Brain microvascular endothelial cell (primary cell): ENCODE results near the gene FEM1C.

Experiments
- DNase-seq: peaks from one replicate; pipeline ENCODE4 v3.0.0-alpha.2; 2020
- H3K27ac ChIP-seq: fragments of 250-450 bp; sonication (Bioruptor Pico); 2 replicates; pipeline ENCODE4 v1.5.1; 2020; ENCODE audit warnings: mild to moderate bottlenecking, moderate library complexity
- H3K27me3 ChIP-seq: fragments of 250-450 bp; sonication (Bioruptor Pico); replicated peaks from 2 replicates; pipeline ENCODE4 v1.5.1; 2020; ENCODE audit warnings: mild to moderate bottlenecking
- H3K36me3 ChIP-seq: fragments of 250-450 bp; sonication (Bioruptor Pico); replicated peaks from 2 replicates; pipeline ENCODE4 v1.5.1; 2020; ENCODE audit warnings: mild to moderate bottlenecking
- H3K4me3 ChIP-seq: 2 replicates; pipeline ENCODE4 v1.5.1; 2011; ENCODE audit warnings: low read depth, mild to moderate bottlenecking, control low read depth, low read length, moderate library complexity
- CTCF ChIP-seq: IDR thresholded peaks from 2 replicates; pipeline ENCODE4 v1.5.1; 2011; ENCODE audit warnings: low read depth, mild to moderate bottlenecking, moderate library complexity, low read length, control low read depth, inconsistent platforms; ENCODE audit errors: missing control alignments
- in situ Hi-C: cut with HindIII; loops from 2 replicates; pipeline ENCODE4 v1.10.0; 2017; ENCODE audit warnings: low sequenced_read_pairs, low pct_ligation_motif_present

The FEM1C gene

GRCh38 chr5:115577741-115578140 is 33.2 kb upstream of the FEM1C start:
- H3K4me3 ChIP-seq = no peak overlapping the region
- no peak overlapping the region for H3K27ac ChIP-seq
- TF ChIP-seq CTCF = no peak
- H3K36me3 ChIP-seq = peaks cover 3% of the 10 kb centered on the region
- H3K27me3 ChIP-seq = no peaks in the 10 kb centered on the region
- in situ Hi-C loops = no loop called here
- DNase-seq = no peak

GRCh38 chr5:115577329-115577728 is 32.8 kb upstream of the FEM1C start:
- no peak for DNase-seq
- H3K27ac ChIP-seq = no peak overlapping the region

DNA sequence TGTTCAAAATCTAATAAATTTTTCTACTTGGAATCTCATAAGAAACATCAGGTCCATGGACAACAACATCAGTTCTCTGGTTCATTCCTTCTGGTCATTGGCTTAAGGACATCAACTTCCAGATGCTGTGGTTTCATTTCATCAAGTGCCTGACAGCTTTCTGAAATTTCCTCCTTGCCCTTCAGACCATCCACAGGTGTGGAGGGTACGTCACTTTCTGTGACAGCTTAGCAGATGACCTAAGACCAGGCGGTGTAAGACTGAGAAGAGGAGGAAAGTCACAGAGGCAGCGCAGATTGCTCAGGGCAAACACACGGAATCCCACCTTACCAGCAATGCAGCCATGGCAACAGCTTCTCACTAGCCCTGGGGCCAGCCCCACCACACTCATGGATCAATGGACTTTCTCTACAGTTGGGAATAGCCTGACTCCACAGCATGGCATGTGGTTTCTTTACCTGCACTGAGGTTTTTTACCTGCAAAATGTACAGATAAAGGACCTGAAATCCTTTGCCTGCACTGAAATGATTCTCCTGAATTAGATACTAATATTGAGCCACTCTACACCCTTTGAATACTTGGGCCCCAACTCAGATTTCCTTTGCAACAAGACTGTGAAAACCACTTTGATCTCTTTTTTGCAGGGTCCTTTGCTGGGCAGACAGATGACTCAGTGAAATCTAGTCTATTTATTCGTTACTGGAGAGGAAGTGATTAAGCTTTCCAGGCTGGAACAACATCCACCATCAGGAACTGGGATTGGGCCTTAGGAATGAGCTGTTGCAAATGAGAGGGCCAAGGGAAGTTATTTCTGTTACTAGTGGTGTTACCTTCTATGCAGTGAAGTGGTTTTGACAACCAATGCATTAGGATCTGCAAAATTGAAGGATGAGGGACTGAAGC is 30.8 kb upstream of the FEM1C start:
- DNase-seq = peak; percentile 83
- Histone ChIP-seq H3K4me3 (no peak overlapping the region), H3K27ac (peak overlapping the region; percentile 65), H3K27me3 (no peaks in the 10 kb centered on the region), H3K36me3 (no peaks in the 10 kb centered on the region)
- TF ChIP-seq CTCF = no peak
- in situ Hi-C loops = no loop called here

More at GRCh38 chr5:115577329-115577728, 32.8 kb upstream of the FEM1C start:
- in situ Hi-C loops = no loop called here
- Histone ChIP-seq H3K36me3 (peaks cover 3% of the 10 kb centered on the region), H3K27me3 (no peaks in the 10 kb centered on the region), H3K4me3 (no peak overlapping the region)
- TF ChIP-seq CTCF = no peak

GRCh38 chr5:115573133-115573532 is 28.6 kb upstream of the FEM1C start:
- no peak overlapping the region for H3K4me3 ChIP-seq
- no peak for TF ChIP-seq CTCF
- in situ Hi-C loops = no loop called here

DNA sequence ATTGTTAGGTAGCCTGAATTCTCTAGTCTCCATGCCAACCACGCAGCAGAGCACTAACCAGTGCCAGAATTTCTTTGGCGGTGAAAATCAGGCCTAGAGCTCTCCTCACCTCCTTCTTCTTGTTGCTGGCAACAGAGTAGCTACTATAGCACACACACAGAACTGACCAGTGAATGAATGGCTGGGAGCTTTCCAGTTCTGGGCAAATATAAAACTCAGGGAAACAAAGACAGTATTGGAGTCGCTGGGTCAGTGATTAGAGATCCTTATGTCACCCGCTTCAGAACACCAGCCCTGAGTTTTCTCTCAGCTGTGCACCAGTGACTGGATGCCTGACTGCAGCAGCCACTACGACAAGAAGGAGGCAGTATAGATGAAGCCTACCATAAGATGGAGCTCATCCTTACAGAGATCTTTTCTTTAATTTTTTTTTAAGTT is 26.9 kb upstream of the FEM1C start:
- Histone ChIP-seq H3K4me3 (no peak overlapping the region), H3K27me3 (no peaks in the 10 kb centered on the region), H3K36me3 (no peaks in the 10 kb centered on the region), H3K27ac (no peak overlapping the region)
- no peak for TF ChIP-seq CTCF
- no peak for DNase-seq
- in situ Hi-C loops = no loop called here

More at GRCh38 chr5:115573133-115573532, 28.6 kb upstream of the FEM1C start:
- H3K27ac ChIP-seq = no peak overlapping the region
- no peaks in the 10 kb centered on the region for H3K27me3 ChIP-seq
- H3K36me3 ChIP-seq = no peaks in the 10 kb centered on the region
- DNase-seq = peak; percentile 55
